Stimulated activated CD4-positive, alpha-beta T cell treated with anti-CD3 and anti-CD28 coated beads, Interleukin-2, amount 100 ng/mL, for 48 hours (primary cell): ENCODE results near the gene FSD2.

ENCODE experiments used
- DNase-seq, 2 donors: peaks; one replicate each; pipeline ENCODE4 v3.0.0-alpha.2; 2020

FSD2 gene

GRCh38 chr15:82805994-82806406, at the start of gene FSD2:
TSS of gene FSD2 (minus strand) at chr15:82806069. CDS start at chr15:82787390, 18,679 bp downstream.
- DNase-seq: no peak

- DNase-seq: no peak
Measured at GRCh38 chr15:82854554-82854953, 48.7 kb upstream of the FSD2 start.

GRCh38 chr15:82852941-82853561, 47.2 kb upstream of the FSD2 start:
- no peak for DNase-seq

- DNase-seq: no peak
Measured at GRCh38 chr15:82851981-82852511, 46.2 kb upstream of the FSD2 start.

GRCh38 chr15:82851306-82851850, 45.5 kb upstream of the FSD2 start:
- DNase-seq: no peak

- DNase-seq: no peak
Measured at GRCh38 chr15:82850731-82851130, 44.9 kb upstream of the FSD2 start.

GRCh38 chr15:82849556-82850512, 44.0 kb upstream of the FSD2 start:
- DNase-seq: peak; percentile 49 to 50

GRCh38 chr15:82848241-82848993, 42.5 kb upstream of the FSD2 start:
- DNase-seq: no peak

GRCh38 chr15:82847703-82848102, 41.8 kb upstream of the FSD2 start:
- no peak for DNase-seq

GRCh38 chr15:82846621-82847020, 40.8 kb upstream of the FSD2 start:
- DNase-seq: no peak

GRCh38 chr15:82845686-82846085, 39.8 kb upstream of the FSD2 start:
- no peak for DNase-seq

GRCh38 chr15:82843566-82843965, 37.7 kb upstream of the FSD2 start:
- DNase-seq: no peak

GRCh38 chr15:82840166-82840565, 34.3 kb upstream of the FSD2 start:
- DNase-seq: no peak

GRCh38 chr15:82839136-82839535, 33.3 kb upstream of the FSD2 start:
- no peak for DNase-seq

GRCh38 chr15:82838096-82838735, 32.3 kb upstream of the FSD2 start:
- DNase-seq: no peak

- DNase-seq: no peak
Measured at GRCh38 chr15:82835391-82835917, 29.6 kb upstream of the FSD2 start.

- no peak for DNase-seq
Measured at GRCh38 chr15:82833362-82833682, 27.5 kb upstream of the FSD2 start.

GRCh38 chr15:82832601-82833361, 26.9 kb upstream of the FSD2 start:
- peak in 1 of 2 donors; percentile 30 for DNase-seq

- DNase-seq: no peak
Measured at GRCh38 chr15:82831894-82832600, 26.2 kb upstream of the FSD2 start.

GRCh38 chr15:82830427-82831173, 24.7 kb upstream of the FSD2 start:
- no peak for DNase-seq
